Neural crest cell (in vitro differentiated cells): Measurements from ENCODE around the gene EEPD1. TPM values are rescaled to one million over a fixed set of nuclear protein-coding genes. Genes with fewer than 3 reads are reported as not detected.

Source experiments
- DNase-seq: peaks from one replicate; pipeline ENCODE4 v3.0.0; 2021; ENCODE audit warnings: low read depth, mixed read lengths, low spot score
- H3K27ac Mint-ChIP-seq: one replicate; pipeline ENCODE4 v1.8.0; 2021; ENCODE audit warnings: mild to moderate bottlenecking, mixed read lengths; ENCODE audit not compliant: unreplicated experiment
- H3K27me3 Mint-ChIP-seq: 2 replicates; pipeline ENCODE4 v1.8.0; 2021; ENCODE audit warnings: low read depth, mild to moderate bottlenecking, mixed read lengths
- H3K36me3 Mint-ChIP-seq: 2 replicates; pipeline ENCODE4 v1.8.0; 2021; ENCODE audit warnings: low read depth, mild to moderate bottlenecking, mixed read lengths
- H3K4me1 Mint-ChIP-seq: 2 replicates; pipeline ENCODE4 v1.8.0; 2021; ENCODE audit warnings: mixed read lengths
- H3K4me3 Mint-ChIP-seq: one replicate; pipeline ENCODE4 v1.8.0; 2021; ENCODE audit warnings: mild to moderate bottlenecking, mixed read lengths
- H3K9me3 Mint-ChIP-seq: 2 replicates; pipeline ENCODE4 v1.8.0; 2021; ENCODE audit warnings: mixed read lengths
- total RNA-seq: library from RNA; stranded (reverse); gene quantifications from 2 replicates; pipeline ENCODE4 v1.2.1, GENCODE V29; 2021
- TF ChIP-seq, protein P1 (sequence below): fragments of 200-600 bp; sonication (generic); conservative IDR thresholded peaks from 2 replicates; pipeline ENCODE4 v1.5.0; 2021; ENCODE audit warnings: antibody characterized with exemption, mild to moderate bottlenecking

EEPD1 gene
- total RNA-seq, 1 donor from 2014 or later, result 5.5 TPM

DNA sequence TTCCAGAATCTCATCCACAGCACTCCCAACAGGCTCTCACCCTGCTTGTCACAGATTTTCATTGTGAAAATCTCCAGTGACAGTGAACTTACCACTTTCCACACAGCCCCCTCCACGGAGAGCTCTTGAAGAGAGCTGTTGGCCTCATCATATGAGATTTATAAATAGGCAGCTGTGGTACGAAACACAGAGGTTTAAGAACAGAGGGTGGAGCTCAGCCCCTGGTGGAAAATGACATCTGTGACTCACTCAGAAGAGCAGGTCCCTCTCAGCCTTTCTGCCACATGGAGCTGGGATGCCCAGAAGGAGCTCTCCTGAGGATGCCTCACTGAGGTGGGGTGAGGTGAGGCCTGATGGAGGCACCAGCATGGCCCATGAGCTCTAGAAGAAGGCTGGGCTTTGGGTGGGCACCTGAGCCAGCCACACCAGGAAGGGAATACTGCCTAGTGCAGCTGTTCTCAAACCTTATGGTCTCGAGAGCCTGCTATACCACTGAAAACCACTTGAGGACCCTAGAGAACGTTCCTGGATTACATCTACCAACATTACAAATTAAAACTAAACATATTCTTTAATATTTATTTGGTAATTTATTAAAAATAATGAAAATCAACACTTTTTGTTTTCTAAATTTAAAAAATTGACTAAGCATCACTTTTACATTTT, 25.8 kb upstream of the EEPD1 start:
- Mint-ChIP-seq H3K9me3 (peaks cover 15% of the 10 kb centered on the region), H3K4me1 (no peaks in the 10 kb centered on the region), H3K27me3 (peaks cover 2% of the 10 kb centered on the region), H3K36me3 (no peaks in the 10 kb centered on the region), H3K27ac (no peak overlapping the region), H3K4me3 (no peak overlapping the region)
- TF ChIP-seq, protein P1, sequence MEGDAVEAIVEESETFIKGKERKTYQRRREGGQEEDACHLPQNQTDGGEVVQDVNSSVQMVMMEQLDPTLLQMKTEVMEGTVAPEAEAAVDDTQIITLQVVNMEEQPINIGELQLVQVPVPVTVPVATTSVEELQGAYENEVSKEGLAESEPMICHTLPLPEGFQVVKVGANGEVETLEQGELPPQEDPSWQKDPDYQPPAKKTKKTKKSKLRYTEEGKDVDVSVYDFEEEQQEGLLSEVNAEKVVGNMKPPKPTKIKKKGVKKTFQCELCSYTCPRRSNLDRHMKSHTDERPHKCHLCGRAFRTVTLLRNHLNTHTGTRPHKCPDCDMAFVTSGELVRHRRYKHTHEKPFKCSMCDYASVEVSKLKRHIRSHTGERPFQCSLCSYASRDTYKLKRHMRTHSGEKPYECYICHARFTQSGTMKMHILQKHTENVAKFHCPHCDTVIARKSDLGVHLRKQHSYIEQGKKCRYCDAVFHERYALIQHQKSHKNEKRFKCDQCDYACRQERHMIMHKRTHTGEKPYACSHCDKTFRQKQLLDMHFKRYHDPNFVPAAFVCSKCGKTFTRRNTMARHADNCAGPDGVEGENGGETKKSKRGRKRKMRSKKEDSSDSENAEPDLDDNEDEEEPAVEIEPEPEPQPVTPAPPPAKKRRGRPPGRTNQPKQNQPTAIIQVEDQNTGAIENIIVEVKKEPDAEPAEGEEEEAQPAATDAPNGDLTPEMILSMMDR, result no peak
- no peak for DNase-seq

- DNase-seq, result peak; percentile 14
- peaks cover 2% of the 10 kb centered on the region for H3K27me3 Mint-ChIP-seq
- H3K4me1 Mint-ChIP-seq, result no peaks in the 10 kb centered on the region
- no peak overlapping the region for H3K27ac Mint-ChIP-seq
- TF ChIP-seq, protein P1, result peak; percentile 73
- no peak overlapping the region for H3K4me3 Mint-ChIP-seq
- peaks cover 8% of the 10 kb centered on the region for H3K9me3 Mint-ChIP-seq
- H3K36me3 Mint-ChIP-seq, result no peaks in the 10 kb centered on the region
Measured at GRCh38 chr7:36128448-36129047, 24.5 kb upstream of the EEPD1 start.

DNA sequence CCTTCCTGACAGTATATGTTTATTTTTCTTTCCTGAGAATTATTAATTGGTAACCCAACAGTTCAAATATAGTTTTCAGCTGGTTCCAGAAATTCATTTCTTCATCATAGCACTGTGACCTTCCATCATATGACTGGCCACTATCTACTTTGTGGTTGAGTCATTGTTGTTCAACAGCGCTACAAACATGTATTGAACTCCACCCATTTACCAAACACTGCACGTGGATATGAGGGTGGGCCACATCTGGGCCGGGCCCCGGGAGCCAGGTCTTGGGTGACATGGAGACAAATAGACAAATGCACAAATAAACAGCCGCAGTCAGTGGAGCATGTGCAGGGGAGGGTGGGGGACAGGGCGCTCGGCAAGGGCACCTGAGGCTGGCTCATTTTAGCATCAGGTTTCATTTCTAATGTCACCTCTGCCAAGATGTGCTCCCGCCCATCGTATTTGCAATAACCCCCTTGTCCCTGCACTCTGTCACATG, 24.0 kb upstream of the EEPD1 start:
- no peak for DNase-seq
- TF ChIP-seq, protein P1, result no peak
- Mint-ChIP-seq H3K27me3 (peaks cover 2% of the 10 kb centered on the region), H3K4me1 (no peaks in the 10 kb centered on the region), H3K9me3 (peaks cover 8% of the 10 kb centered on the region), H3K4me3 (no peak overlapping the region), H3K36me3 (no peaks in the 10 kb centered on the region), H3K27ac (no peak overlapping the region)

DNA sequence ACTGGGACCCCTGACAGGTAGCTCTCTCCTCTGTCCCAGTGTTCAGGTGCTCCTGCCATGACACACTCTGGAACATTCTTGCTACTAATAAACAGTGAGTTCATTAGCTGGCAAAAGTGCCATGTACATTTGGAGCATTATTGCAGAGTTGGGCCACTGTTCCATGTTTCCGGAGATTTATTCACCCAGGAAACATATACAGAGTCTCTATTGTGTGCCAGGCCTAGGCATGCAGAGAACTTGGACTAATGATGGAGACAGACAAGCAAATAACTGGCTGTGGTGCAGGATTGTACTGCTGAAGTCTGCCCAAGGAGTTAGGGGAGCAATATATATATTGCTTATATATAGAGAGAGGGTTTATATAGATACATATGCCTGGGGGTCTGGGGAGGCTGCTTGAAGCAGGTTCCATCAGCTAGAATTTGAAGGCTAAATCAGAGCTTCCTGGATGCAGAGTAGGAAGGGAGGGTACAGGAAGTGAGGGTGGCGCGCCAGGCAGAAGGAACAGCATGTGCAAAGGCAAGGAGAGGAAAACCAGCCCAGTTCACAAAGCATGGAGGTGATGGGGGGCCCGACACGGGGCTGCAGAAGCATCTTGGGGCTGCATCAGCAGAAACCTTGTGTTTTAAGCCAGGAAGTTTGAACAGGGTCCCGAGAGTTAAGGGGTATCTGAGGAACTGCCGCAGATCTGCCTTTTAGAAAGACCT, 22.7 kb upstream of the EEPD1 start:
- H3K4me3 Mint-ChIP-seq, result no peak overlapping the region
- H3K36me3 Mint-ChIP-seq, result no peaks in the 10 kb centered on the region
- no peaks in the 10 kb centered on the region for H3K27me3 Mint-ChIP-seq
- H3K9me3 Mint-ChIP-seq, result peaks cover 6% of the 10 kb centered on the region
- no peaks in the 10 kb centered on the region for H3K4me1 Mint-ChIP-seq
- TF ChIP-seq, protein P1, result no peak
- DNase-seq, result no peak
- no peak overlapping the region for H3K27ac Mint-ChIP-seq

GRCh38 chr7:36131026-36131425, 22.0 kb upstream of the EEPD1 start:
- no peak overlapping the region for H3K27ac Mint-ChIP-seq
- H3K36me3 Mint-ChIP-seq, result no peaks in the 10 kb centered on the region
- TF ChIP-seq, protein P1, result no peak
- no peaks in the 10 kb centered on the region for H3K4me1 Mint-ChIP-seq
- no peak overlapping the region for H3K4me3 Mint-ChIP-seq
- H3K9me3 Mint-ChIP-seq, result peaks cover 6% of the 10 kb centered on the region
- no peaks in the 10 kb centered on the region for H3K27me3 Mint-ChIP-seq
- no peak for DNase-seq
